Lower lobe of right lung (tissue), 2 donors: Measurements from ENCODE around the gene HPCAL4. TPM values are rescaled to one million over a fixed set of nuclear protein-coding genes. Genes with fewer than 3 reads are reported as not detected.

ENCODE experiments used
- ATAC-seq, 2 donors: fragments of 200-7000 bp; cut with Tn5 transposase; one replicate each; pipeline ENCODE4 v1.9.1; 2020 to 2022; ENCODE audit warnings: mild to moderate bottlenecking in 2 of 2, moderate library complexity in 2 of 2
- DNase-seq: peaks from one replicate; pipeline ENCODE4 v3.0.0-alpha.2; 2020
- H3K27ac ChIP-seq: fragments of 200-600 bp; one replicate; pipeline ENCODE4 v1.8.0; 2022
- H3K27me3 ChIP-seq: fragments of 200-600 bp; one replicate; pipeline ENCODE4 v1.8.0; 2022; ENCODE audit warnings: low read depth
- H3K36me3 ChIP-seq: fragments of 200-600 bp; one replicate; pipeline ENCODE4 v1.8.0; 2022; ENCODE audit warnings: mild to moderate bottlenecking
- H3K4me1 ChIP-seq: fragments of 200-600 bp; one replicate; pipeline ENCODE4 v1.8.0; 2022
- H3K4me3 ChIP-seq: fragments of 200-600 bp; one replicate; pipeline ENCODE4 v1.8.0; 2022; ENCODE audit warnings: mild to moderate bottlenecking
- H3K9me3 ChIP-seq: fragments of 200-600 bp; one replicate; pipeline ENCODE4 v1.8.0; 2022
- CTCF ChIP-seq: fragments of 200-600 bp; IDR thresholded peaks from one replicate; pipeline ENCODE4 v1.8.0; 2022; ENCODE audit warnings: antibody characterized with exemption, mild to moderate bottlenecking
- intact Hi-C: fragments of 100-400 bp; cut with DNase I; formaldehyde crosslinking; loops from one replicate; pipeline ENCODE4 v1.11.0; 2022
- total RNA-seq: library from RNA; stranded (reverse); fragmentation: NEBNext Ultra II Directional; extraction: Animal tissue kit (Norgen Biotek cat#: 25700); gene quantifications from one replicate; pipeline ENCODE4 v1.2.1, GENCODE V29; 2021
- donor health status: DM: no; HTN: yes; CAD: no; lungs with severe emphysema.

Gene HPCAL4
- total RNA-seq, 1 donor from 2014 or later = 0.41 TPM

GRCh38 chr1:39653546-39654031 is 37.6 kb downstream of the HPCAL4 start:
- DNase-seq (peak; percentile 82), ATAC-seq (peak; percentile 79 to 84)
- Histone ChIP-seq H3K4me1 (peaks cover 9% of the 10 kb centered on the region), H3K27me3 (no peaks in the 10 kb centered on the region), H3K36me3 (no peaks in the 10 kb centered on the region), H3K27ac (no peak overlapping the region), H3K9me3 (no peaks in the 10 kb centered on the region), H3K4me3 (no peak overlapping the region)
- TF ChIP-seq CTCF = peak; percentile 89
- intact Hi-C loops = no loop called here

GRCh38 chr1:39652554-39652953 is 38.7 kb downstream of the HPCAL4 start:
- DNase-seq = no peak
- H3K4me3 ChIP-seq = no peak overlapping the region
- peaks cover 16% of the 10 kb centered on the region for H3K4me1 ChIP-seq
- intact Hi-C loops = no loop called here
- no peak for TF ChIP-seq CTCF
- no peak for ATAC-seq
- no peak overlapping the region for H3K27ac ChIP-seq
- no peaks in the 10 kb centered on the region for H3K27me3 ChIP-seq
- H3K9me3 ChIP-seq = no peaks in the 10 kb centered on the region
- no peaks in the 10 kb centered on the region for H3K36me3 ChIP-seq

- H3K9me3 ChIP-seq = no peaks in the 10 kb centered on the region
- peaks cover 18% of the 10 kb centered on the region for H3K4me1 ChIP-seq
- TF ChIP-seq CTCF = no peak
- no peak overlapping the region for H3K4me3 ChIP-seq
- H3K27me3 ChIP-seq = no peaks in the 10 kb centered on the region
- intact Hi-C loops = no loop called here
- no peak for DNase-seq
- no peak for ATAC-seq
- no peak overlapping the region for H3K27ac ChIP-seq
- H3K36me3 ChIP-seq = no peaks in the 10 kb centered on the region
These were observed 39.1 kb downstream of the HPCAL4 start for GRCh38 chr1:39652105-39652504.

GRCh38 chr1:39650431-39650830 is 40.8 kb downstream of the HPCAL4 start:
- Histone ChIP-seq H3K4me3 (no peak overlapping the region), H3K9me3 (no peaks in the 10 kb centered on the region), H3K27ac (no peak overlapping the region), H3K36me3 (no peaks in the 10 kb centered on the region), H3K27me3 (no peaks in the 10 kb centered on the region), H3K4me1 (peaks cover 20% of the 10 kb centered on the region)
- DNase-seq = no peak
- no peak for ATAC-seq
- intact Hi-C loops = no loop called here
- no peak for TF ChIP-seq CTCF

GRCh38 chr1:39649636-39650185 is 41.5 kb downstream of the HPCAL4 start:
- ATAC-seq (no peak), DNase-seq (no peak)
- H3K4me1 ChIP-seq = peaks cover 22% of the 10 kb centered on the region
- no peak overlapping the region for H3K27ac ChIP-seq
- no peaks in the 10 kb centered on the region for H3K9me3 ChIP-seq
- intact Hi-C loops = no loop called here
- H3K4me3 ChIP-seq = no peak overlapping the region
- no peaks in the 10 kb centered on the region for H3K27me3 ChIP-seq
- no peak for TF ChIP-seq CTCF
- no peaks in the 10 kb centered on the region for H3K36me3 ChIP-seq
